ENCODE results near the gene ATOH8.

ATOH8 gene

GRCh38 chr2:85718009-85718391 is 35.8 kb upstream of the ATOH8 start:
- no peak for DNase-seq (ENCODE audit: low read depth in 3 of 3, low spot score in 1 of 3)

- no peak for DNase-seq (ENCODE audit: low read depth in 3 of 3, low spot score in 1 of 3)
Observed at GRCh38 chr2:85718885-85719492, 34.8 kb upstream of the ATOH8 start.

GRCh38 chr2:85719609-85720240 is 34.1 kb upstream of the ATOH8 start:
- DNase-seq (ENCODE audit: low read depth in 3 of 3, low spot score in 1 of 3), result no peak

GRCh38 chr2:85720533-85720932 is 33.3 kb upstream of the ATOH8 start:
- DNase-seq (ENCODE audit: low read depth in 3 of 3, low spot score in 1 of 3), result no peak

- DNase-seq (ENCODE audit: low read depth in 3 of 3, low spot score in 1 of 3), result no peak
Observed at GRCh38 chr2:85721641-85722040, 32.1 kb upstream of the ATOH8 start.

GRCh38 chr2:85722519-85722918 is 31.3 kb upstream of the ATOH8 start:
- no peak for DNase-seq (ENCODE audit: low read depth in 3 of 3, low spot score in 1 of 3)

GRCh38 chr2:85723707-85724360 is 30.0 kb upstream of the ATOH8 start:
- DNase-seq (ENCODE audit: low read depth in 3 of 3, low spot score in 1 of 3), result no peak

- no peak for DNase-seq (ENCODE audit: low read depth in 3 of 3, low spot score in 1 of 3)
Observed at GRCh38 chr2:85724731-85725181, 29.0 kb upstream of the ATOH8 start.

- DNase-seq (ENCODE audit: low read depth in 3 of 3, low spot score in 1 of 3), result no peak
Observed at GRCh38 chr2:85725451-85725850, 28.3 kb upstream of the ATOH8 start.

- no peak for DNase-seq (ENCODE audit: low read depth in 3 of 3, low spot score in 1 of 3)
Observed at GRCh38 chr2:85727798-85728197, 26.0 kb upstream of the ATOH8 start.

GRCh38 chr2:85728342-85728741 is 25.4 kb upstream of the ATOH8 start:
- no peak for DNase-seq (ENCODE audit: low read depth in 3 of 3, low spot score in 1 of 3)

- peak; percentile 18 to 71 (median 41) for DNase-seq (ENCODE audit: low read depth in 3 of 3, low spot score in 1 of 3)
Observed at GRCh38 chr2:85728883-85729824, 24.6 kb upstream of the ATOH8 start.

GRCh38 chr2:85729825-85730510 is 23.8 kb upstream of the ATOH8 start:
- DNase-seq (ENCODE audit: low read depth in 3 of 3, low spot score in 1 of 3), result no peak

GRCh38 chr2:85730686-85731230 is 23.0 kb upstream of the ATOH8 start:
- no peak for DNase-seq (ENCODE audit: low read depth in 3 of 3, low spot score in 1 of 3)

GRCh38 chr2:85731606-85732005 is 22.2 kb upstream of the ATOH8 start:
- no peak for DNase-seq (ENCODE audit: low read depth in 3 of 3, low spot score in 1 of 3)

- no peak for DNase-seq (ENCODE audit: low read depth in 3 of 3, low spot score in 1 of 3)
Observed at GRCh38 chr2:85732467-85733120, 21.2 kb upstream of the ATOH8 start.

GRCh38 chr2:85733121-85733960 is 20.4 kb upstream of the ATOH8 start:
- DNase-seq (ENCODE audit: low read depth in 3 of 3, low spot score in 1 of 3), result no peak

- no peak for DNase-seq (ENCODE audit: low read depth in 3 of 3, low spot score in 1 of 3)
Observed at GRCh38 chr2:85734015-85734414, 19.8 kb upstream of the ATOH8 start.

- DNase-seq (ENCODE audit: low read depth in 3 of 3, low spot score in 1 of 3), result no peak
Observed at GRCh38 chr2:85734942-85735608, 18.7 kb upstream of the ATOH8 start.

Measured in stimulated activated CD4-positive, alpha-beta T cell treated with anti-CD3 and anti-CD28 coated beads, TNF-alpha, amount 100 ng/mL, for 1 hour (primary cell).